Transverse colon (tissue), 4 donors: ENCODE results near the gene FCRL6. TPM values are rescaled to one million over a fixed set of nuclear protein-coding genes. Genes with fewer than 3 reads are reported as not detected.

Experiments
- DNase-seq: peaks from one replicate; pipeline ENCODE4 v3.0.0-alpha.2; 2019
- H3K27ac ChIP-seq, 4 donors: fragments of 200-600 bp; sonication (generic); 2 replicates each; pipeline ENCODE4 v1.5.1; 2016 to 2018; ENCODE audit warnings: inconsistent platforms in 4 of 4
- H3K27me3 ChIP-seq: fragments of 200-600 bp; sonication (generic); 2 replicates; pipeline ENCODE4 v1.5.1; 2017; ENCODE audit warnings: inconsistent platforms
- H3K36me3 ChIP-seq, 4 donors: fragments of 200-600 bp; sonication (generic); 2 replicates each; pipeline ENCODE4 v1.5.1; 2017 to 2019; ENCODE audit warnings: inconsistent platforms in 4 of 4
- H3K4me1 ChIP-seq, 4 donors: fragments of 200-600 bp; sonication (generic); 2 replicates each; pipeline ENCODE4 v1.5.1; 2017 to 2020; ENCODE audit warnings: inconsistent platforms in 4 of 4
- H3K4me3 ChIP-seq, 4 donors: fragments of 200-600 bp; sonication (generic); 1 replicate in 1 of 4; 2 replicates in 3 of 4; pipeline versions ENCODE4 v1.5.1 to v1.6.1; 2017 to 2019; ENCODE audit warnings: inconsistent platforms in 4 of 4
- H3K9me3 ChIP-seq, 2 donors: fragments of 200-600 bp; sonication (generic); 2 replicates each; pipeline ENCODE4 v1.5.1; 2017 to 2019; ENCODE audit warnings: inconsistent platforms in 2 of 2
- EP300 ChIP-seq: sonication (generic); formaldehyde crosslinking; IDR thresholded peaks from one replicate; pipeline ENCODE4 v1.6.1; 2017; ENCODE audit warnings: antibody characterized with exemption, low read depth
- POLR2A ChIP-seq: fragments of 450-650 bp; IDR thresholded peaks from one replicate; pipeline ENCODE4 v1.6.1; 2016; ENCODE audit warnings: antibody characterized with exemption, mild to moderate bottlenecking, moderate library complexity
- POLR2AphosphoS5 ChIP-seq, 3 donors: sonication (generic); formaldehyde crosslinking; IDR thresholded peaks; one replicate each; pipeline ENCODE4 v1.6.1; 2016; ENCODE audit warnings: antibody characterized with exemption in 3 of 3
- WGBS, 2 donors: methylation state at CpG; one replicate each; pipeline ENCODE4 v1.1.5; 2018; ENCODE audit warnings: low coverage in 1 of 2; 5-methylcytosine and 5-hydroxymethylcytosine counted together
- in situ Hi-C, 4 donors: fragments of 200-750 bp; cut with MboI; loops; one replicate each; pipeline versions ENCODE4 v1.15.0 to v1.15.1; 2017; ENCODE audit warnings: low sequenced_read_pairs in 3 of 4, low pct_ligation_motif_present in 1 of 4, low pct_unique_long_range_greater_than_20kb in 1 of 4
- intact Hi-C: fragments of 100-400 bp; cut with DNase I; formaldehyde crosslinking; loops from one replicate; pipeline ENCODE4 v1.15.1; 2023; ENCODE audit warnings: low total_unique reads
- total RNA-seq, 4 donors: library from RNA; depleted of rRNA; stranded (reverse); fragments of >200 nt; gene quantifications; one replicate each; pipeline ENCODE4 v1.1.0, GENCODE V29; 2016
- TF ChIP-seq, protein P1 (sequence below), 5 experiments: fragments of 200-600 bp in 3 of 5; fragments of 450-650 bp in 2 of 5; sonication (generic) in 3 of 5; IDR thresholded peaks; 1 replicate in 2 of 5; 2 replicates in 3 of 5; pipeline ENCODE4 v1.5.1; 2016 to 2017; ENCODE audit warnings: antibody characterized with exemption in 5 of 5, inconsistent platforms in 3 of 5, mild to moderate bottlenecking in 2 of 5, moderate library complexity in 1 of 5

The FCRL6 gene
- total RNA-seq, 4 donors from 2014 or later: 0.55 to 1.4 TPM; not detected in 2

DNA sequence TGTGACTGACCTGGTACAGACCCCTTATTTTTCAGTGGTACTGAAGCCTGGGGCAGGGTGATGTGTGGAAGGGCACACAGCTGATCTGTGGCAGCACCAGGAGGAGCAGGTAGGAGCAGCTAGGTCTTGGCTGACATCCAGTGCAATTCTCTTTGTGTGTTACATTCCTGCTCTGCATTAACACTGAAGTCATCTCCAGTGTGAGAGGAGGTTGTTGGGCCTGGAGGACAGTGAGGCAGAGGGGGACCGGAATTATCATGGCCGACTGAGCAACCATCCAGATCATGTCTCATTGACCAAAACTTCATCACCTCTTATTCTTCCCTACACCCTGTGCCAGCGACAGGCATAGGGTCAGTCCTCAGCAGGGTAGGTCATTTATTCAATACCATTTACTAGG, 26.0 kb downstream of the FCRL6 start:
- WGBS, 2 donors: 58 to 100% methylated on average over 2 to 3 of the region's 3 CpGs
- TF ChIP-seq, protein P1, sequence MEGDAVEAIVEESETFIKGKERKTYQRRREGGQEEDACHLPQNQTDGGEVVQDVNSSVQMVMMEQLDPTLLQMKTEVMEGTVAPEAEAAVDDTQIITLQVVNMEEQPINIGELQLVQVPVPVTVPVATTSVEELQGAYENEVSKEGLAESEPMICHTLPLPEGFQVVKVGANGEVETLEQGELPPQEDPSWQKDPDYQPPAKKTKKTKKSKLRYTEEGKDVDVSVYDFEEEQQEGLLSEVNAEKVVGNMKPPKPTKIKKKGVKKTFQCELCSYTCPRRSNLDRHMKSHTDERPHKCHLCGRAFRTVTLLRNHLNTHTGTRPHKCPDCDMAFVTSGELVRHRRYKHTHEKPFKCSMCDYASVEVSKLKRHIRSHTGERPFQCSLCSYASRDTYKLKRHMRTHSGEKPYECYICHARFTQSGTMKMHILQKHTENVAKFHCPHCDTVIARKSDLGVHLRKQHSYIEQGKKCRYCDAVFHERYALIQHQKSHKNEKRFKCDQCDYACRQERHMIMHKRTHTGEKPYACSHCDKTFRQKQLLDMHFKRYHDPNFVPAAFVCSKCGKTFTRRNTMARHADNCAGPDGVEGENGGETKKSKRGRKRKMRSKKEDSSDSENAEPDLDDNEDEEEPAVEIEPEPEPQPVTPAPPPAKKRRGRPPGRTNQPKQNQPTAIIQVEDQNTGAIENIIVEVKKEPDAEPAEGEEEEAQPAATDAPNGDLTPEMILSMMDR (IDR thresholded peaks at IDR 0.05): no peak
- no peak for TF ChIP-seq EP300
- TF ChIP-seq POLR2AphosphoS5 (IDR thresholded peaks at IDR 0.05): no peak
- TF ChIP-seq POLR2A: no peak
- in situ Hi-C loops: no loop called here
- no peak for DNase-seq
- Histone ChIP-seq H3K9me3 (no peaks in the 10 kb centered on the region), H3K27ac (no peak overlapping the region), H3K4me3 (peak overlapping the region in 1 of 4 donors; percentile 7), H3K27me3 (no peaks in the 10 kb centered on the region), H3K36me3 (no peaks in the 10 kb centered on the region), H3K4me1 (peaks cover 0 to 8% (median 0%) of the 10 kb centered on the region in 4 donors)
- intact Hi-C loops: no loop called here

DNA sequence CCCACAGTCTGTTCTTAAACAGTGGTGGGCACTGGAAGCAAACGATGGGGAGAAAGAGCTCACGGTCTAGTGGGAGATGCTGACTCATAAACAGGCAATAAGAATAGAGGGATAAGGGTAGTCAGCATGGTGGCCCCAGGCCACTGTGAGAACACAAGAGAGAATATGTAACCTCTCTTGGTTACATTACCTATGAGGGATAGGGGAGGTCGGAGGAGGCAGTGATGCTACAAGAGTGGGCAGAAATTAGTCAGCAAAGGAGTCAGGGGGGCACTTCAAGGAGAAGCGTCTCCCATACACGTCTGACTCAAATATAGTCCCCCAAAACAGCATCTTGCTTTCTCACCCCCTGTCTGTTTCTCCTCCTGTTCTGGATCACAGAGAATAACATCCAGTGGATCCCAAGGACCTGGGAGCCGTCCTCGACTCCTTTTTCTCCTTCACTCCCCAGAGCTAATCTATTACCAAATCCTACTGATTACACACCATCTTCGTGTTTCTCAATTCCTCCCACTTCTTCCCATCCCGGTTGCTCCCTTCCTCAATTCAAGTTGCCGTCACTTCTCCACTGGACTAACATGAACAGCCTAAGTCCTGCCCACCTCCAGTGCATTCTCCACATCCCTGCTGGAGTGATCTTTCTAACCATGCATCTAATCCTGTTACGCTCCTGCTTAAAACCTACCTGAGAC, 26.6 kb downstream of the FCRL6 start:
- Histone ChIP-seq H3K36me3 (no peaks in the 10 kb centered on the region), H3K9me3 (no peaks in the 10 kb centered on the region), H3K27me3 (no peaks in the 10 kb centered on the region), H3K4me1 (peaks cover 0 to 8% (median 0%) of the 10 kb centered on the region in 4 donors), H3K4me3 (no peak overlapping the region), H3K27ac (no peak overlapping the region)
- no peak for TF ChIP-seq EP300
- TF ChIP-seq POLR2A: no peak
- TF ChIP-seq, protein P1 (IDR thresholded peaks at IDR 0.05): no peak
- TF ChIP-seq POLR2AphosphoS5 (IDR thresholded peaks at IDR 0.05): no peak
- DNase-seq: no peak
- intact Hi-C loops (no loop called here), in situ Hi-C loops (no loop called here)
- WGBS, 2 donors: 74 to 87% methylated on average over 10 to 11 of the region's 11 CpGs

- WGBS, 2 donors: 13 to 32% methylated on average over 3 of the region's 3 CpGs
- in situ Hi-C loops: no loop called here
- Histone ChIP-seq H3K9me3 (no peaks in the 10 kb centered on the region), H3K27me3 (no peaks in the 10 kb centered on the region), H3K27ac (no peak overlapping the region), H3K36me3 (no peaks in the 10 kb centered on the region), H3K4me3 (no peak overlapping the region), H3K4me1 (peaks cover 0 to 8% (median 0%) of the 10 kb centered on the region in 4 donors)
- TF ChIP-seq POLR2A: no peak
- TF ChIP-seq, protein P1 (IDR thresholded peaks at IDR 0.05): peak; percentile 43 to 60 (median 47)
- DNase-seq: peak; percentile 54
- intact Hi-C loops: no loop called here
Measured at GRCh38 chr1:159829273-159829634, 27.1 kb downstream of the FCRL6 start.

- H3K9me3 ChIP-seq: no peaks in the 10 kb centered on the region
- H3K4me3 ChIP-seq: no peak overlapping the region
- no peaks in the 10 kb centered on the region for H3K36me3 ChIP-seq
- WGBS, 2 donors: 89% methylated on average over 18 of the region's 18 CpGs; no CpG with 5 or more reads in 1 of the 2 donors
- no peaks in the 10 kb centered on the region for H3K27me3 ChIP-seq
- in situ Hi-C loops (no loop called here), intact Hi-C loops (no loop called here)
- no peak for DNase-seq
- no peak for TF ChIP-seq EP300
- no peak for TF ChIP-seq POLR2A
- TF ChIP-seq, protein P1 (IDR thresholded peaks at IDR 0.05): no peak
- no peak for TF ChIP-seq POLR2AphosphoS5 (IDR thresholded peaks at IDR 0.05)
- H3K27ac ChIP-seq: no peak overlapping the region
- peaks cover 0 to 8% (median 0%) of the 10 kb centered on the region in 4 donors for H3K4me1 ChIP-seq
Measured at GRCh38 chr1:159829822-159830465, 27.8 kb downstream of the FCRL6 start.
